BLaER1 (cell line): ENCODE measurements around the gene BUD13.

Experiments
- H3K27ac ChIP-seq: shearing (Covaris generic); formaldehyde crosslinking; 2 replicates; pipeline ENCODE4 v1.8.1; 2022
- H3K27me3 ChIP-seq: shearing (Covaris generic); formaldehyde crosslinking; 2 replicates; pipeline ENCODE4 v1.8.1; 2022
- H3K36me3 ChIP-seq: shearing (Covaris generic); formaldehyde crosslinking; 2 replicates; pipeline ENCODE4 v1.8.1; 2022
- H3K4me1 ChIP-seq: shearing (Covaris generic); formaldehyde crosslinking; 2 replicates; pipeline ENCODE4 v1.8.1; 2022
- H3K4me2 ChIP-seq: shearing (Covaris generic); formaldehyde crosslinking; 2 replicates; pipeline ENCODE4 v1.8.1; 2022
- H3K4me3 ChIP-seq: shearing (Covaris generic); formaldehyde crosslinking; 2 replicates; pipeline ENCODE4 v1.8.1; 2022
- H3K9ac ChIP-seq: shearing (Covaris generic); formaldehyde crosslinking; 2 replicates; pipeline ENCODE4 v1.8.1; 2022
- H3K9me3 ChIP-seq: shearing (Covaris generic); formaldehyde crosslinking; 2 replicates; pipeline ENCODE4 v1.8.1; 2022
- H4K20me1 ChIP-seq: shearing (Covaris generic); formaldehyde crosslinking; 2 replicates; pipeline ENCODE4 v1.8.1; 2022
- Cebpa-rat ChIP-seq: shearing (Covaris generic); IDR thresholded peaks from 2 replicates; pipeline ENCODE4 v1.8.1; 2022

The BUD13 gene

GRCh38 chr11:116732271-116733042 is 40.3 kb downstream of the BUD13 start:
- Histone ChIP-seq H4K20me1 (no peaks in the 10 kb centered on the region), H3K4me1 (no peaks in the 10 kb centered on the region), H3K9ac (no peak overlapping the region), H3K27me3 (no peaks in the 10 kb centered on the region), H3K36me3 (no peaks in the 10 kb centered on the region), H3K9me3 (no peaks in the 10 kb centered on the region), H3K4me3 (no peak overlapping the region), H3K27ac (no peak overlapping the region), H3K4me2 (no peak overlapping the region)
- TF ChIP-seq Cebpa-rat, result no peak

DNA sequence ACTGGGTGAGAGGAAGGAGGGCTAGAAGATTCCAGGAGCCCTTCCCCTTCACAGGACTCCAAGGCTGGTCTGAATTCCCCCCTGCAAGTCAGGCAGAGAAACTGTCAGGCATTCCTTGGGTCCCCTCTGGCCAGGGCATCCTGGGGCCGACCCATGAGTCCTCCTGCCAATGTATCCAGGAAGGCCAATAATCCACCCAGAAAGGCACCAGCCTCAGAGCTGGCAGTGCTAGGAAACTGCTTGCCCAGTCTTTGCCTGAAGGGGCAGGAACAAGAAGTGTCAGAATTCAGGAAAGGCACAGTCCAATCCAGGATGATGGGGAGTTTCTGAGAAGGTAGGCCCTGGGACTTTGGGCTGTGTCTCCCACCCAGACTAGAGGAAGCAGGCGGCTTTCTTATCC is 41.0 kb downstream of the BUD13 start:
- Histone ChIP-seq H4K20me1 (no peaks in the 10 kb centered on the region), H3K27me3 (no peaks in the 10 kb centered on the region), H3K4me2 (no peak overlapping the region), H3K9ac (no peak overlapping the region), H3K4me1 (no peaks in the 10 kb centered on the region), H3K36me3 (no peaks in the 10 kb centered on the region), H3K9me3 (no peaks in the 10 kb centered on the region), H3K4me3 (no peak overlapping the region), H3K27ac (no peak overlapping the region)
- no peak for TF ChIP-seq Cebpa-rat

DNA sequence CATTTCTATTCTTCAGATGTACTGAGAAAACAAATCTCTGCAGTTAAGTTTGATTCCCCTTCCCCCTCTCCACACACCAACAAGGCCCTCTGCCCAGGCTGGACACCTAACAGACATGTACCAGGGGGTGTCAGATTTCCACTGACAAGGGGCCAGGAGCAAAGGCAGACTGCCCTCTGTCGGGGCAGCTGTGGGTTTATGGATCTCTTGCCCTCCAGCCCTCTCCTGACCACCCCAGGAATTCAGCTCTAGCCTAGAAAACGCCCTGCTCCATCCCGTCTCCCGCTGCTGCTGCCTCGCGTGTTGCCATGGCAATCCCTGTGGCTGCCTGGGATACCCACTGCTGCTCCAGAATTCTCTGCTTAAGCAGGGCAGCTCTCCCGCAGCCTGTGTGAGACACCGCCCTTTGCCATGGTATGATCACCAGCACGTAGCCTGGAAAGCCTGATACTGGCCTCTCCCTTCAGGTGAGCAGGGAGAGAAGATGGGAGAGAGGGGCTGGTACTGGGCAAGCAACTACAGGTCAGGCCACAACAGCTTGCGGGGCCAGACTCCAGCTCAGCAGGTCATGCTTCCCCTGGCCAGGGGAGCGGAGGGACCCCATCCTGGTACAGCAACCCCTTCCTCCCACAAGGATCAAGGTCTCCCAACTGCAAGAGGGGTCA is 41.6 kb downstream of the BUD13 start:
- Histone ChIP-seq H3K4me2 (no peak overlapping the region), H3K9me3 (no peaks in the 10 kb centered on the region), H3K36me3 (no peaks in the 10 kb centered on the region), H3K4me1 (no peaks in the 10 kb centered on the region), H3K27me3 (no peaks in the 10 kb centered on the region), H4K20me1 (no peaks in the 10 kb centered on the region), H3K27ac (no peak overlapping the region), H3K9ac (no peak overlapping the region), H3K4me3 (no peak overlapping the region)
- no peak for TF ChIP-seq Cebpa-rat

GRCh38 chr11:116730601-116731000 is 42.2 kb downstream of the BUD13 start:
- H3K27me3 ChIP-seq, result no peaks in the 10 kb centered on the region
- TF ChIP-seq Cebpa-rat, result no peak

DNA sequence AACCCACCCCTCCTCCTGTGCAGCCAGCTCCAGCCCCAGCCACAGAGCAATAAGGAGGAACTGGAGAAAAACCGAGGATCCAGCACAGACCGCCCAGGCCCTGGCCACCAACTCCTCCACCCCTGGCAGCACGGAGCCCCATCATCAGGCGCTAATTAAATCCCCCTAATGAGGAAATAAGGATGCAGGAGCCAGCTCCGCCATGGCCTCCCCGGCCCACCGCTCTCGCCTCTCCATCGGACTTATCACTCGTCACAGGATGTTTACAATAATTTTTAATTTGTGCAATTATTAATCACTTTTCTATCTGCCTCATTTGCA is 42.6 kb downstream of the BUD13 start:
- H3K9me3 ChIP-seq, result no peaks in the 10 kb centered on the region
- no peak overlapping the region for H3K4me3 ChIP-seq
- TF ChIP-seq Cebpa-rat, result no peak
- no peaks in the 10 kb centered on the region for H3K4me1 ChIP-seq
- no peaks in the 10 kb centered on the region for H4K20me1 ChIP-seq
- no peak overlapping the region for H3K9ac ChIP-seq
- no peak overlapping the region for H3K27ac ChIP-seq
- no peak overlapping the region for H3K4me2 ChIP-seq
- H3K36me3 ChIP-seq, result no peaks in the 10 kb centered on the region
- no peaks in the 10 kb centered on the region for H3K27me3 ChIP-seq

More at GRCh38 chr11:116730601-116731000, 42.2 kb downstream of the BUD13 start:
- Histone ChIP-seq H3K4me3 (no peak overlapping the region), H4K20me1 (no peaks in the 10 kb centered on the region), H3K9me3 (no peaks in the 10 kb centered on the region), H3K27ac (no peak overlapping the region), H3K9ac (no peak overlapping the region), H3K36me3 (no peaks in the 10 kb centered on the region), H3K4me2 (no peak overlapping the region), H3K4me1 (no peaks in the 10 kb centered on the region)

DNA sequence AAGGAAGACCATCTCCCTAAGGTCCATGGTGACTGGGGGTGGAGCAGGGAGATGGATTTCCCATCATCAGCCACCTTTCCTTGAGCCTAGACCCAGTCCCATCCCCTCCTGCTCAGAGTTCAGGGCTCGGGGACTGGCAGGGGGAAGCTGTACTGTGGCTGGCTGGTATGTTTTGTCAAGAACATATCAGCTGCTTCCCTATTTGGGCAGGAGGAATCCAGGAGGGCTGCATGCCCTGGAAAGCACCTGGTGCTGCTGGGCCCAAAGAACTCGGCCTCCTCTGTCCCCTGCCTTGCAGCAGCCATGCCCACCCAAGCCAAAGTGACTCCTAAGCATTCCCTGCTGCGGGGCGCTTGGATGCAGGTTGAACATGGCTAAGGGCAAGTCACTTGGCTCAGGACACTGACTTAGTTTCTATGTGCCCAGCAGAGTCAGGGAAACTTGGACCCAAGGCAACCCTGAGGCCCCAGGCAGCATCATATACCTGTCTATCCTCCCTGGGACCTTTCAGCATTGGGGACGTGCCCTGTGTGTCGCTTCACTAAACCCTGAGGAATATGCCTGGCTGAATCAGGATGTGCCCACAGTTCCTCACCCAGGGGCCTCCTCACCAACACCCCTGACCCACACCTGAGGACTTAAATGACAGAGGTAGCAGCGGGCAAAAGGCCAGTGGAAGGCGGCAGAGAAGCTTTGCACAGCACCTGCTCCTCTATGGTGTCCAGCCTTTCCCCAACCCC is 43.1 kb downstream of the BUD13 start:
- H3K36me3 ChIP-seq, result no peaks in the 10 kb centered on the region
- no peak overlapping the region for H3K27ac ChIP-seq
- H3K9me3 ChIP-seq, result no peaks in the 10 kb centered on the region
- H3K9ac ChIP-seq, result no peak overlapping the region
- no peaks in the 10 kb centered on the region for H4K20me1 ChIP-seq
- no peak overlapping the region for H3K4me2 ChIP-seq
- no peaks in the 10 kb centered on the region for H3K4me1 ChIP-seq
- no peak for TF ChIP-seq Cebpa-rat
- no peaks in the 10 kb centered on the region for H3K27me3 ChIP-seq
- H3K4me3 ChIP-seq, result no peak overlapping the region

DNA sequence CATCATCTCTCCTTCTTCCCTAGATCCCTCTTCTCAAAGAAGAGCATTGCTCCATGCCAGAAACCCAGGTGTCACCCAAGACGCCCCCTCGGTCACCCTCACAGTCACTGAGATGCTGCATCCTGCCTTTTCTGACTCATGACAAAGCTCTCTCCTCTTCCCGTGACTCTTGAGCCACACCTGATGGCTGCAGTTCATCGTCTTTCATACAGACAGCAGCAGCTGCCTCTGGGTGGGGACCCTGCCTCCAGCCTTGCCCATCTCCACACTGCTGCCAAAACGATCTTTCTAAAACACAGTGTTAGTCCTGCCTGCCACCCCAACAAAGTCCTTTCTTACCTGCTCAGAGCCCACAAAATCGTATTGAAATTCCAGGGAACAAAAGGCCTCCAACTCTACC is 44.8 kb downstream of the BUD13 start:
- H3K4me1 ChIP-seq, result no peaks in the 10 kb centered on the region
- H3K27ac ChIP-seq, result no peak overlapping the region
- H3K9ac ChIP-seq, result no peak overlapping the region
- no peak overlapping the region for H3K4me3 ChIP-seq
- H3K36me3 ChIP-seq, result no peaks in the 10 kb centered on the region
- no peaks in the 10 kb centered on the region for H4K20me1 ChIP-seq
- no peaks in the 10 kb centered on the region for H3K27me3 ChIP-seq
- no peak for TF ChIP-seq Cebpa-rat
- H3K9me3 ChIP-seq, result no peaks in the 10 kb centered on the region
- H3K4me2 ChIP-seq, result no peak overlapping the region

DNA sequence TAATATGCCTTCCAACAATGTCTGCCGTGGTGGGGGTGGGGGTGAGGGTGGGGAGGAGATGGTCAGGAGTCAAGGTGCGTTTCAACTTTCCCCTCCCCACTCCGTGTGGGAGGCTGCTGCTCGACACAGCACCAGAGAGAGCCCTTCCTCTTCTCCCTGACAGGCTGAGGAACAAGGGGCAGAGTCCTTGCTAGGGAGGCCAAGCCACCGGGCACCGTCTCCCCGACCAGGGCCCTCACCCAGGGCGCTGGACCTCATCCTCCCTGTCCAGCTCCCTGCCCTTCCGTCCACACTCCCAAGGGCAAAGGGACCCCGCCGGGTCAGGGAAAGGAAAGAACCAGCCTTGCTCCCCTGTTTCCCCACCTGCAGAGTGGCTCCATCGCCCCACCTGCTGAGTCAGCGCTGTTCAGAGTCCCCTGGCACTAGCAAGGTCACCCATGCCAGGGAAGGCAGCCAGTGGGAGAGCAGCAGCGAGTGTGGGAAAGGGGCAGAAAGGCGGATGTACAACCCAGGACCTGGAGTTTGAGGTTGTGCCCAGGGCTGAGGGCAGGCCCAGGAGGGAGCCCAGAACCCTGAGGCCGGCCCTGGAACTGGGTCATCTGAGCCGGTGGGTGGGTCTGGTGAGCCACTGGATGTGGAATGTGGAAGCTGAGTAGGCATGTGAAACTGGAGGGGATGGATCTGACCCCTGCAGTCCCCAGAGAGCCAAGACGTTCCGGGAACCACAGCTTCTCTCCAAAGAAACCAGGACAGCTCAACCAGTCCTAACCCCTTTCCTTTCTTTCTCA is 47.2 kb downstream of the BUD13 start:
- H3K4me2 ChIP-seq, result no peak overlapping the region
- no peaks in the 10 kb centered on the region for H4K20me1 ChIP-seq
- no peak overlapping the region for H3K9ac ChIP-seq
- H3K27ac ChIP-seq, result no peak overlapping the region
- TF ChIP-seq Cebpa-rat, result no peak
- H3K9me3 ChIP-seq, result no peaks in the 10 kb centered on the region
- H3K36me3 ChIP-seq, result no peaks in the 10 kb centered on the region
- H3K4me3 ChIP-seq, result no peak overlapping the region
- no peaks in the 10 kb centered on the region for H3K27me3 ChIP-seq
- H3K4me1 ChIP-seq, result no peaks in the 10 kb centered on the region

GRCh38 chr11:116724813-116725212 is 48.0 kb downstream of the BUD13 start:
- no peak for TF ChIP-seq Cebpa-rat
- H3K4me2 ChIP-seq, result no peak overlapping the region

More at GRCh38 chr11:116724813-116725212, 48.0 kb downstream of the BUD13 start:
- Histone ChIP-seq H3K36me3 (no peaks in the 10 kb centered on the region), H3K9me3 (no peaks in the 10 kb centered on the region), H3K4me1 (no peaks in the 10 kb centered on the region), H3K4me3 (no peak overlapping the region), H3K27ac (no peak overlapping the region), H3K27me3 (no peaks in the 10 kb centered on the region), H3K9ac (no peak overlapping the region), H4K20me1 (no peaks in the 10 kb centered on the region)
